ENCODE results near the gene C8G. TPM values are rescaled to one million over a fixed set of nuclear protein-coding genes. Genes with fewer than 3 reads are reported as not detected.

Gene C8G
- total RNA-seq, 1 donor from 2014 or later = 0.77 TPM

- DNase-seq (ENCODE audit: low read depth in 2 of 2) = no peak
These were observed 8.8 kb downstream of the C8G start for GRCh38 chr9:136953771-136954269.

- DNase-seq (ENCODE audit: low read depth in 2 of 2) = no peak
These were observed 9.4 kb downstream of the C8G start for GRCh38 chr9:136954270-136955083.

GRCh38 chr9:136955202-136955942, 10.3 kb downstream of the C8G start:
- DNase-seq (ENCODE audit: low read depth in 2 of 2) = no peak

- no peak for DNase-seq (ENCODE audit: low read depth in 2 of 2)
These were observed 10.9 kb downstream of the C8G start for GRCh38 chr9:136955943-136956335.

- no peak for DNase-seq (ENCODE audit: low read depth in 2 of 2)
These were observed 11.6 kb downstream of the C8G start for GRCh38 chr9:136956604-136957003.

GRCh38 chr9:136957461-136957860, 12.4 kb downstream of the C8G start:
- no peak for DNase-seq (ENCODE audit: low read depth in 2 of 2)

- DNase-seq (ENCODE audit: low read depth in 2 of 2) = no peak
These were observed 12.9 kb downstream of the C8G start for GRCh38 chr9:136957901-136958300.

- DNase-seq (ENCODE audit: low read depth in 2 of 2) = no peak
These were observed 13.4 kb downstream of the C8G start for GRCh38 chr9:136958473-136958872.

- DNase-seq (ENCODE audit: low read depth in 2 of 2) = no peak
These were observed 14.1 kb downstream of the C8G start for GRCh38 chr9:136958898-136959850.

- no peak for DNase-seq (ENCODE audit: low read depth in 2 of 2)
These were observed 15.3 kb downstream of the C8G start for GRCh38 chr9:136960212-136960937.

GRCh38 chr9:136960938-136961275, 15.9 kb downstream of the C8G start:
- DNase-seq (ENCODE audit: low read depth in 2 of 2) = no peak

- DNase-seq (ENCODE audit: low read depth in 2 of 2) = no peak
These were observed 16.4 kb downstream of the C8G start for GRCh38 chr9:136961279-136962065.

- DNase-seq (ENCODE audit: low read depth in 2 of 2) = no peak
These were observed 17.1 kb downstream of the C8G start for GRCh38 chr9:136962163-136962562.

GRCh38 chr9:136962701-136963248, 17.7 kb downstream of the C8G start:
- no peak for DNase-seq (ENCODE audit: low read depth in 2 of 2)

- no peak for DNase-seq (ENCODE audit: low read depth in 2 of 2)
These were observed 18.3 kb downstream of the C8G start for GRCh38 chr9:136963341-136963740.

- no peak for DNase-seq (ENCODE audit: low read depth in 2 of 2)
These were observed 18.7 kb downstream of the C8G start for GRCh38 chr9:136963751-136964150.

GRCh38 chr9:136964171-136964689, 19.2 kb downstream of the C8G start:
- no peak for DNase-seq (ENCODE audit: low read depth in 2 of 2)

GRCh38 chr9:136964833-136965422, 19.9 kb downstream of the C8G start:
- DNase-seq (ENCODE audit: low read depth in 2 of 2) = no peak

- DNase-seq (ENCODE audit: low read depth in 2 of 2) = no peak
These were observed 20.9 kb downstream of the C8G start for GRCh38 chr9:136965771-136966484.

All from dermis microvascular lymphatic vessel endothelial cell (primary cell).